ENCODE results near the gene NCK1. TPM values are rescaled to one million over a fixed set of nuclear protein-coding genes. Genes with fewer than 3 reads are reported as not detected.

NCK1 gene
- 53.5 TPM for total RNA-seq

GRCh38 chr3:136861890-136862616, at the start of gene NCK1:
NCK1 (plus strand) TSS chr3:136862208; CDS start chr3:136928002, 65,794 bp downstream.

GRCh38 chr3:136818769-136819391, 43.1 kb upstream of the NCK1 start, which contains the start of gene SLC35G2:
SLC35G2 (plus strand) TSS chr3:136819126; CDS start chr3:136854461, 35,335 bp downstream.

GRCh38 chr3:136957751-136958288, 95.8 kb downstream of the NCK1 start, which contains the start of gene IL20RB:
IL20RB (plus strand) TSS chr3:136957983; CDS start chr3:136958114, 131 bp downstream.

Other genes with a start within 250 kb of the NCK1 start
- 121 TPM for gene STAG1, start 109.8 kb upstream of the NCK1 start, total RNA-seq
- 13.6 TPM for gene SLC35G2, start 43.1 kb upstream of the NCK1 start, total RNA-seq
- 0.38 TPM for gene IL20RB, start 95.8 kb downstream of the NCK1 start, total RNA-seq